T follicular helper cell (primary cell): ENCODE data around the gene IGSF9B.

Experiments used
- DNase-seq: peaks from one replicate; pipeline ENCODE4 v3.0.0-alpha.2; 2020; ENCODE audit warnings: low read depth

Gene IGSF9B

DNA sequence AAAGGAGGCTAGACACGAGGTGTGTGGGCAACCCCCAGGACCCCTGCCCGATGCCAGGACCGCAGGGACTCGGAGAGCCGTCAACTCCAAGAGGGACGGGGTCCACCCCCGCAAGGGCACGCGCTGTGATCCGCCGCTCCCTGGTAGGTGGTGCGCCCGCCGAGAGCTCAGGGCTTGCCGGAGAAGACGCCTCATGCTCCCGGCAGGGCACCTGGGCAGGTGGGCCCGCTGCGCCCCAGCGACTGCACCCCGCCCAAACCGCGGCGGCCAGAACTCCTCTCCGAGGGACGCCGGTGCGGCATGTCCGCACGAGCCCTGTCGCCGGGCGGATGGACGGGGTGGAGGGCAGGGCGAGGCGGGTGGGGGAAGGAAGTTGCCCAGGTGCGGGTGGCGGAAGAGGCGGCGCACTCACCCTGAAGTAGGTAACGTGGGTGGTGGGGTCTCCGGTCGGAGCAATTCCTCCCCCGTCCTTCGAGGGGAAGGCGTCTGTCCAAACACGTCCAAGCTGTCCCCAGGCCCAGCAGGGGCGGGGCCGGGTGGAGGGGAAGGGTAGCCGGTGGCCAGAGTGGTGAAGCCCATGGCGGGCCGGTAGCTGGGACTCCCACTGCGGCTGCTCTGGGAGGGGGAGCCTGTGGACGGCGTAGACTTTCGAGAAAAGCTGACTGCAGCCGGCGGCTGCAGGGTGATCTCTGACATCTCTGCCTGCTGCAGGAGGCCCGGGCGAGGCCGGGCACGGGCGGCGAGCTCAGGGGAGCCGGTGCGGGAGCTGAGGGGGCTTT lies 37.2 kb downstream of the IGSF9B start:
- DNase-seq: no peak

DNA sequence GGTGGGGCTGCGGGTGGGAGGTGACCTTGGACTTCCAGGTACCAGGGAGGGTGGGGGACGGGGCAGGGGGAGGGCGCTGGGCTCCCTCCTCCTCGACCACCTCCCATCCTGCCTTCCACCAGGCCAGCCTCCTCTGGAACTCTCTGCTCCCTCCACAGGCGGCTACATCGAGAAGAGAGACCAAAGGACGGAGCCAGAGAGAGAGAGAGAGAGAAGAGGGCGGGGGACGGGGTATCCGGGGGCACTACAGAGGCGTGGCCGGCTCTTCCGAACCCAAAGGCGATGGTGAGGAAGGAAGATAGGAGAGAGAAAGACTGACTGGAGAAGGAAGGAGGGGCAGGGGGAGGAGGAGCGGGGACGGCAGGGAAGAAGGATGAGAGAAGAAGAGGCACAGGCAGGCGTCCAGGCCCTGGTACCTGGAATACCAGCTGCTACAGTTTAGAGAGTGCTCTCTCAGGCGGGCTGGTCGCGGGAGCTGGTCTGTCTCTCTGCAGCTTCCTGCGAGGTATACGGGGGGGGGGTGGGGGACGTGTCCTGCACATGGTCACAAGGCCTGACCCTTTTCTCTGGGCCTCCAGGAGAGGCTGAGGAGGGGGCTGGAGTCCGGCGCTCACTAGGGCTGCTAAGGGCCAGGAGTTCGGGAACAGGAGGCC lies 38.0 kb downstream of the IGSF9B start:
- DNase-seq: no peak

DNA sequence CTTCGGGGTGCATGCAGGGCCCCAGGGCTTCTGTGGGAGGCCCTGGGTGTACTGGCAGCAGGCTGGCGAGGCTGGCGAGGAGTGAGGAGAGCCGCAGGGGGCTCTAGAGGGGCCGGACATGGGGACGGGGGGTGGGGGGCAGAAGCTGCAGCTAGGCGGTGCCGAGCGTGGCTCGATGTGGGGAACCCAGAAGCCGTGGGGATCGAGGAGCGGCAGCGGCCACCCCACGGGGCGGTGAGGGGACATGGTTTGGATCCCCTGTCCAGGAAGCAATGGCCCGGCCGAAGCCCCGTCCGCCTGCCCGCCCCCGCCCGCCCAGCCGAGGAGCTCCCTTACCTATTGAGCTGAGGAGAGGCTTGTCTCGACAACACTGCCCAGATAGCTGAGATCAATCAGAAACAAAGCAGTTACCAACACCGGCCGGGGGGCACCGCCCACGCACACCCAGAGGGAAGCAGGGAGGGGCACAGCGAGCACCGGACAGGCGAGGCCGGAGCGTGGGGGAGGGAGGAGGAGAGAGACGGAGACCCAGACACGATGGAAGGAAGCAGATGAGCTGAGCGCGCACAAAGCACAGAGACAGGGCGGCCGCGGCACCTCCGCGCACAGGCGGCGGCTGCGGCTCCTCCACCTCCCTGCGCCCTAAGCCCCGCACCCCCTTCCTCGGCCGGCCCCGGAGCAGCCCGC lies 38.7 kb downstream of the IGSF9B start:
- no peak for DNase-seq

DNA sequence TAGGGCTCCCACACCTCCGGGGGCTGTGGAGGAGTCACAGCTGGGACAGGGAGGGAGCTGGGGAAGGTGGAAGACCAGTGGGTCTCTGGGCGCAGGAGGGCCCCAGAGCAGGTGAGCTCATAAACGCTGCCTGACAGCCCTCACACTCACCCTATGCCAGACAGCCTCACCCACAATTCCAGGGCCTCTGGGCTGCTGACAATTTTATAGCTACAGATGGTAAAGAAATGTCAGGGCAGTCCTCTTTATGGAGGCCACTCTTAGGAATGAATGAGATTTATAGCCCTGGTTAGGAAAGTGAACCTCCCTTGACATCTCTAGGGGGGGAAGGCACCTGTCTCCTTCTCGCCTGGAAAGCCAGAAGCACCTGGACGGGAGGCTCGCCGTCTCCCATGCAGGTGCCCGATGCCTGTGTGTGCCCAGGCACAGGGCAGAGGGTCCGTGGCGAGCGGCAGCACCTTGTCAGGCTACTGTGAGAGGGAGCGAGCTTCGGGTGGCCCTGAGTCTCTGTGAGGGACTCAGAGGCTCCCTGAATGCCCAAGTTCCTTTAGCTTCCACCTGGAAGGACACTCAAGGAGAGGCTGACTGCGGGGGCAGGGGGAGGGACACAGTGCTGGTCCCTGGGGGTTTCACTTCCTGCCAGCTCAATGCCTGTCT lies 39.9 kb downstream of the IGSF9B start:
- DNase-seq: no peak

DNA sequence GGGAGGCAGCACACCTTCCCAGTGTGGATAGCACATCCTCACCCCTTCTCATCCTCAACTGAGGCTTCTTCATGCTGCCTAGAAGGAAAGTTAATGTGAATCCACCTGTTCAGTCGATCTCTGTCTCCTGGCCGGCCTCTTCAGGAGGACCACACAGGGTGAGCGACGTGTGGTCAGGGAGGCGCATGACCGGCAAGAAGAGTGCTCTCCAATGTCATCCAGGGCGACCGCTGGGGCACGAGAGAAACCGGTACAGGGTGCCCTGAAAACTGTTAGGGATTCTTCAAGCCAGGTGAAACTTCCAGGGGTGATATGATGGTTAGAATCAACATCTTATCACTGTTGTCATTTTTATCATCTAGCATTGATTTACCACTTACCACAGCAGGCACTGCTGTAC lies 43.0 kb downstream of the IGSF9B start:
- no peak for DNase-seq

DNA sequence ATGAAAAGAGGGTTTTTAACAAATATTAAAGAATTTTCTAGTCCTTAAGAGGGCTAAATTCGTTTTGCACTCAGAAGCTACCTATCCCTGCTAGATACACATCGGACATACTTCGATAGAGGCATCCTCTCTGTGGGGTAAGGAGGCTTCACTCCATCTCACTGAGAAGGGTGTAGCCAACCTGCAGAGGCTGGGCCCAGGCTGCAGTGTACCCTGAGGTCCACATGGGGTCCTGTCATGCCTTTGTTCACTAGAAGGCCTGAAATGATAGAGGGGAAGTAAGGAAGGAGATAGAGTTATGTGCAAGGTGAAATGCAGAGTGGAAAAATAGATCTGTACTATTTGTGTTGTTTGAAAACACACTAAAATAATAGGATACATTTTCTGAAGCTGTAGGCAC lies 45.6 kb downstream of the IGSF9B start:
- DNase-seq: no peak

DNA sequence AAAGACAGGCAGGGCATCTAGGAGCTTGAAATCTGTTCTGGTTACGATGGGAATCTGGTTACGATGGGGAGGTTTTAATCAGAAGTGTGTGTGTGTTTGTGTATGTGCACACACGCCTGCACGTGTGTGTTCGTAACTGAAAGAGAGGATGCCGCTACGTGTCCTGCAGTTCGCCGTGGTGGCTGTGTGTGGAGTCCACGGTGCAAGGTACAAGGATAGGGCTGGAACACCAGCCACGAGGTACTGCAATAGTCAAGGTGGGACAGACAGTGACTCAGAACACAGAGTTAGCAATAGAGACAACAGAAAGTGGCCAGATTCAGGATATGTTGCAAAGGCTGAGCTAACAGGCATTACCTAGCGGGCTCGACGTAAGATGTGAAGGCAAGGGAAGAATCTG lies 46.7 kb downstream of the IGSF9B start:
- DNase-seq: no peak

DNA sequence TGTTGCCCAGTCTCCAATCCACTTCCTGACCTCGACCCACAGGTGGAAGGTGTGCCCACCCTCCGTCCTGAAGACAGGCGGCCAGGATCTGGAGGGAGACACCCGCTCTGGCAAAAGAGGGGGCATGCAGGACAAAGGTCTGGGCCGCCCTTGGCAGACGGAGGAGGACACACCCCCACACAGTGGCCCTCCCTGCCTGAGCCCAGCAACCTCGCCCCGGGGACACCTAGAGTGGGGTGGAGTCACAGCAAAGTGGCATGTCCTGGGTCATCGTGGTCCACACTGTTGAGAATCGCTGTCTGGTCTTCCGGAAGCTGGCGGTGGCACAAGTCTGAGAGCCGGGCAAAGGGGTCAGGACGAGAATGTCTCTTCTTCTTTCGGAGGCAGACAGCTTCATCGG lies 47.9 kb downstream of the IGSF9B start:
- DNase-seq: no peak

DNA sequence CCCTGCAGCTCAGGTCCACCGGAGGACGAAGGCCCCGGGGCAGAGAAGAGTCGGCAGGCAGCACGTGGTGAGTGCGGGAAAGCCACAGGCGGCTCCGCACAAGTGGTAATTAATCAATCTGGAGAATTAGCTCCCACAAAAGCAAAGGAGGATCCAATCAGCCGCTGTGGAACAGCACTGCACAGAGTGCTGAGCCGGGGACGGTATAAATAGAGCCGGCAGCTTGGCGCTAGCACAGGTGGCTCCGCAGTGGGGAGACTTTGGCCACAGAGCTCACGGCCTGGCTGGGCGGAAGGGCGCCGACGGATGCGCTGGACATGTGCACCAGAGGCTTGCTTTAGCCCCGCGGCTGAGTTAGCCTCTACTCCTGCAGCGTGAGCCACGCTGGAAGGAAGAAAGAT lies 48.9 kb downstream of the IGSF9B start:
- DNase-seq: no peak

DNA sequence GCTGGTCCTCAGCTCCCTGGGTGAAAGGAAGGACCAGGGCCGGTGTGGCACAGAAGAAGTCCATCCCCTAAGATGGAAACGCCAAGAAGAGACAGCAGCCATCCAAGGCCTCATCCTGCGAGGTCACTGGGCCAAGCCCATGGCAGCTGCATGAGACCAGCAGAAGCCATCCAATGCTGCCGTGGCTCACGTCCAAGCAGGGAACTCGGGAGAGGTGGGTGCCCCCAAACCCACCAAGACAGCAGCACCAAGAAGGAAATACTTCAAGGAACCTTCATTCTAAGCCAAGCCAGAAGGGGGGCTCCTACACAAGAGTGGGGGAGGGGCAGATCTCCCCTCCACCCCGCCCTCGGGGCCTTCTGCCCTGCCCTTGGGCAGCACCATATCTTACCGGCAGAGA lies 49.6 kb downstream of the IGSF9B start:
- no peak for DNase-seq

DNA sequence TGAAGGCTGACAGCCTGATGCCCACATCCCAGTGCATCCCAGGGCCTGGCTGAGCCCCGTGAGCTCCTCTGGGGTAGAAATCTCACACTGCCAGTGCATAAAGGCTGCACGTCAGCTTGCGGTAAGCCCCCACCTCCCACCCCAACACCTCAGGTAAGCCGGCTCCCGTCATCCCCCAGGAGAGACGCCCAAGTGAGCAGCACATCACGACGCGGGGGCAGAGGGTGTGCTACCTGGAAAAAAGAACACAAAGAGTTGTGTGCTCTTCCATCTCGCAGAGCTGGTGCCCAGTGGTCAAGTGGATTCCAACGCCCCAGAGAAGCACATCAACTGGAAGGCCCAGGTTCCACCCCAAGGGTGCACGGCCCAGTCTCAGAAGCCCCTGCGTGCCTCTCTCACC lies 50.0 kb downstream of the IGSF9B start:
- DNase-seq: no peak

DNA sequence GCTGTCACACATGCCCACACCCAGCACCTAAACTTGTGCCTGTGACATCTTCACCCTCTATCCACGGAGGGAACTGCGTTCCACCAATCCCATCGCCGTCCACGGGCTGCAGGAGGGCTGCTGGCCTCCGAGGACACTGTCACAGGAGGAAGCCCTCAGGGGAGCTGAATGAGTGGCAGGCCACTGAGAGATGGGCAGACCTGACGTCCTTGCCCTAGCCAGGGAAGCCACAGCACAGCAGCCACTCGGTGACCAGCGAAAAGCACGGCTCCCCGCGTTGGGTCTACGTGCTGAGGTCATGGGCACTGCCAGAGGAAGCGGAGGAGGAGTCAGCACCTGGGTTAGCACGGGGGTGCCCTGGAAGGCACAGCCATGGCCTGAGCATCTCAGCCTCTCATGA lies 50.5 kb downstream of the IGSF9B start:
- no peak for DNase-seq

DNA sequence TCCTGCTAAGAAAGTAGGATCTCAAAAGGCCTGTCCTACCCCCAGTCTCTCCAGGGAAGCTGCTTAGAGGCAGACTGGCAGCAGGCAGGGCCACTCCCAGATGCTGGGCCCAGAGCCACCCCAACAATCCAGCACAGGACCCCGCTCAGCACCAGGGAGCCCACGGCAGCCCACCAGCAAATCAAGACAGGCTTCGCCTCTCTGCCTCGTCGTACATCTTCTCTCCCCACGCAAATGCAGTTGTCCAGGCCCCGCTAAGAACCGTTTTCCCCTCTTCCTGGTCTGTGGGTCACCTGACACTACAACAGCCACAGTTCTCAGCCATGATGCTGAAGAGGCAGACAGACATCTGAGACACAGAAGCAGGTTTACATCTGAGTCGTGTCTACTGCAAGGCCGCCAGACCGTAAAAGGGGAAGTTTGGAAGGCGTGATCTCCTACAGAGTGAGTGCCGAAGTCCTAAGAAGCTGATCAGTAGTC lies 51.1 kb downstream of the IGSF9B start:
- DNase-seq: no peak

DNA sequence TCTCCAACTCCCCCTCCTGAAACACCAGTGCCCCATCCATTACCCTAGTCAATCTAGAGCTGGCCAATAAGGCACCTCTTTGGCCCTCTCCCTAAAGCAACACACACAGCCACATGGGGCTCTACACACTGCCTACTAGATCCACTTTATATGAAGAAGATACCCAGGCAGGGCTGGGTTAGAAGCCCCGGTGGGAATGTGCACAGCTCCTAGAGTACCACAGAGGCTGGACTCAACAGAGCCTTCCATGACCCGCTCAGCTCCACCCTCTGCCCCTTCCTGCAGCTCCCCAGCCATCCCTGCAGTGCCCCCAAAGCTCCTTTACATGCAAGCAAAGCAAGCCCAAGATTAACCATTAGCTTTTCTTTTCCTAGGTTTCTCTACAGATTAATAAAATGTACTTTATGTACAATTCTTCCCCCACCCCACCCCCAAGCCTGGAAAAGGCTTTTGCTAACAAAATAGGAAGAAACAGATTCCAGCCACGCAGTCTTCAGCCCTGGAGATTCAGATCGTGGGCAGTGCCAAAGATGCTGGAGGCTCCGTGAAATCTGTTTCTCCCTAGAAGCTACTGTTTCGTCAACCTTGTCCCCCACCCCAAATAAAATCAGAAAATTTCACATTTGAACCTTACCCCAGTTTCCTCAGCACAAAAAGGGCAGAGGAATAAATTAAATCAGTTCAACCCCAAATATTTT lies 51.8 kb downstream of the IGSF9B start:
- no peak for DNase-seq

DNA sequence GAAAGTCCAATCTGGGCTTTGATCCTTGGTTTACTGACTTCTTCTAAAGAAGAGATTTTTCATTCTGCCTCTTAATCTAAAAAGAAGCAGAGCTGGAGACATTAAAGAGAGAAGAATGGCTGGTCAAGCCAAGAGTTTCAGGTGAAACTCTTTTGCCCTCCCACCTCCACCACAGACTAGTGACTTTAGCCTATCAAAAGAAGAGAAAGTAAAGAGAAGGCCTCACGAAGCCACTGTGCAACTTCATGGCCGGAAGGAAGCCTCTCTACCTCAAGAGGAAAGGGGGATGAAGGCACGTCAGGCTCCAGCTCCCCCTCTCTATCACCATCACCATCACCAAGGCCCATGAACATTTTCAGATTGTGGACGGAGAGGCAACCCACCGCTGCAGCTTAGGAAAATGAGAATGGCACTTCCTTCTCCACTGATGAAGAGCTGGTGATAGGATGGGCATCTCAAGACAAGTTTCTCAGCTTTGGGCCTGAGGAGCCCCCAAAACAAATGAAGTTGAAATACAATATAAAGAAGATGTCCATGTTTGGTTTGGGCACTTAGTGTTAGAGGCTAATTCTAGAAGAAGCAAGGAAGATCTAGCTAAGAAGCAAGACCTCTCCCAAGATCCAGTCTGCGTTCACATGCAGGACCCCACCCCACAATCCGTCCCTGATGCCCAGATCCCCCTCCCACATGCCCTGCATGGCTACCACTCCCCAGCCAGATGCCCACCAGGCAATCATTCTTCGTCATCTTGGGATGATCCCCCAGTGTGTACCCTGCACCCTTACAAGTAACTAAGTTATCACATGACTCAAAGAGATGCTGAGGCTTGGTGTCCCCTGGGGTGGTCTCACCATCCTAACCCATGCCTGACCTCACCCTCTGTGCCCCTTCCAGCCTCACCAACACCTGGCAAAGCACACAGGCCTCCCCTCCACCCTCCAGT lies 52.6 kb downstream of the IGSF9B start:
- DNase-seq: no peak

DNA sequence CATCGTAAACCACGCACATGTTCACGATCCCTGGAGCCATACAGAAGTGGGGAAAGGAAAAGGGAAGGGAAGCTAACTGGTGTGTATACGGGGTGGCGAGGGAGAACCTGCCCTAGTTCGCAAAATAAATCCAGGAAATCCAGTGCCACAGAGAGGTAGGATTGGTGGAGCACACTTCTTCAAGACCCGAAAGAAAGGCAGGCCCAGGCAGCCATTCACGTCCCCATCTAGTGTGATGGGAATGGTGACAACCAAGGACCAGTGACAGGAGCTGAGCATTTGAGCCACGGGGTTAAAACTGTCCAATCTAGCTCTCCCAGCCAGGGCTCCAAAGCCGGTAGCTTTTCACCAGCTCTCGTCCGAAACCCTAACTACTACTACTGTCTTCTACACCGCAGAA lies 53.7 kb downstream of the IGSF9B start:
- DNase-seq: no peak

DNA sequence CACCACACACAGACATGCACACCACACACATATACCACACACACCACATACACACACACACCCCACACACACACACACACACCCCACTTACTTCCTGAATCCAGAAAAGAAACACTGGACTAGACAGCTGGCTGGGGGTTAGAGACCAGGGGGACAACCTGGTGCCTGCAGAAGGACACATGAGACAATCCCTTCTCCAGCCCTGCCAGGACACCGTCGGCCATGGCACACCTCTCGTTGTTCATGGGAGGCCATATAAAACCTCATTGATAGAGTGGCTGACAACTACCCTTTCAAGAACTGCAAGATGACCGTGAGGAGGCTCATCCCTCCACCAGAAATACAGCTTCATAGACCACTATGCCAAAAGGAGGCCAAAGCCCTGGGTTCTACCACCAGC lies 54.3 kb downstream of the IGSF9B start:
- DNase-seq: no peak

DNA sequence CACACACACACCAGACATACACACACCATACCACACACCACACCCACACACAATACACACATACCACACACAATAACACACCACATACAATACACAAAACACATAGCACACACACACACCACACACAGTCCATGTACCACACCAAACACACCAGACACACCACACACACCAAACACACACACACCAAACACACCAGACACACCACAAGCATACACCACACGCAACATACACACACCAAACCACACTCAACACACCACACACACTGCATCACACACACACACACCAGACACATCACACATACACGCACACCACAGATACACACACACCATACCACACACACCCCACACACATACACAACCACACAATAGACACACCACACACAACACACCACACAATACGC lies 54.8 kb downstream of the IGSF9B start:
- no peak for DNase-seq

DNA sequence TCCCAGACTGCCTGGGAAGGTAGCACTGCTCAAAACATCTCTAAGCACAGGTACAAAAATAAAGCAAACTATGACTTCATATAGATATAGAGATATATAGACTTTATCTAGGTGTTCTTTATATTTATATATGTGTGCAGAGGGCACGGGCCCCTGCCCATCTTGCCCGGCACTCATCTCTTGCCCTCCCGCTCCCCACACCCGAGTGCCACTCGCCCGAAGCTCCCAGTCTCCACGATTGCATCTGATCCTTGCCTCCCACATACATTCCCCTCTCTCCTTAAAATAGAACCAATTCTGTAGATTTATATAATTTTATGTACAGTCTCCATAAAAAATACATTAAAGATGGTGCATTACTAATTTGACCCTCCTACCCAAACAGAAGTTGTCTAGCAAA lies 55.5 kb downstream of the IGSF9B start:
- DNase-seq: no peak

DNA sequence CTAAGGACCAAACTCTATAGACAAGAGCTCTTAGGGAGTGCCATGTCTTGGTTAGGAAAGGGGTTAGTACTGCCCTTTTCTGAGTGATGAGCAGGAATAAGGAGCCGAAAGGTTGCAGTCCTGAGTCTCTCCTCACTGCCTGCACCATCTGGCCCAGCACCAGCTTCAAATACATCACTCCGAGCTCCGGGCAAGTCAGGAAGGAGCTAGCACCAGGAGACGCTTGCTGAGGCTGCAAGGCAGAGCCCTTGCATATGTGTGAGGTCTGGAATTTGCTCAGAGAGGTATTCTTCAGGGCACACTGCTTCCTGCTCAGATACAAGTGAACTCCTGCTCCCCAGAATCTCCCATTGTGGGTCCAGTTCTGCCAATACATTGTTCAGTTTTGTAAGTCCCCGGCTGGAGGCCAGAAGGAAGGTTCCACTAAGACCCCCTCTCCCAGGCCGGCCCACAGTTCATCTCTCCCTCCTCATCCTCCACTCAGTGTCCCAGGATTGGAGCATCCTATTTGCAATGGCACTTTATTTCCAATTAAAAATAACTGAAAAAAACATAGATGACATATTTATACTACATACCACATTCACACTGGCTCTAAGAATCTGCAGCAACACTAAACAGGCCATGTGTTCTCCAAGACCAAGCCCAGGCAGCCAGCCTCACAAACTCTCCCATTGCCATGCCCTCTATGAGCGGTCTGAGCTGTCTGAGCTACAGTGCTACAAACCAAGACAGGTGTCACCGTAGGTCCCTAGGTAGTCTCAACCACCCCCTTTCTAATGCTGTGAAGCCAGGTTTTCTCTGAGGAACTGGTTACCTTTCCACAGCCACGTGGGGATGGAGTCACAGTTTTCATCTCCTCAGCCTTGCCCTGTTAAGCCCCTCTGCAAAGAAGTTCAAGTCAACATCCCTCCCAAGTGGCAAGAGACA lies 56.3 kb downstream of the IGSF9B start:
- DNase-seq: no peak
